Measurements from ENCODE around the gene PTGES3.

The PTGES3 gene

DNA sequence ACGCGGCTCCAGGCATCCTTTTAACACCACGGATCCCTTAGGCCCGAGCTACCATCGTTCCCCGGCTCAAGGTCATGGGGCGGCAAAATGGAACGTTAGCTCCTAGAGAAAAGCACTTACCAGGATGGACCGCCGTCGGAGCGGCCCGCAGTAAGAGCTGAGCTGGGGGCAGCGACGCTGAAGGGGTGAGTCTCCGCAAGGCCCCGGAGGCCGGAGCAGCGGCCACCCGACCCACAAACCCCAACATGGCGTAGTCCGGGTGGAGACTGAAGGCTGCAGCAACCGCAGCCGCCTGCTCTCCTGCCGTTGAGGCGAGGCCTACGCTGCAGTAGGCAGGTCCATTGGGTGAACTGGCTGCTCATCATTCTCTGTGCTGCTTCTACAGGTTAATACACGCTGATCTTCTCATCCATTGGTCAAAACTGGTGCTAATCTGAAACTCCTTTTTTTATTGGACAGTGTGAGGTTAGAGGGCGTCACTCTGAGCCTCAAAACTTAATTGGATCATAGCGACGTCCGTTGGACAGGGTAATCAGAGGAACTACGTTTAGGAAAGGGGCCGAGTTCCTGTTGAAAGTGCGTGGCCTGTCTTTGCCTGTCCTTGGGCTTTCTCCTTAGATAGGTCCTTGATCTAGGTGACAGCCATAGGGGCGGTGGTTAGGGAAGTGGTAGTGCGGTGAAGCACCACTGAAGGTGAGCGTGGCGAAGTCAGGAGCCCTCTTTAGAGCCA lies 42.2 kb downstream of the PTGES3 start, which contains the start of gene ATP5F1B:
Gene ATP5F1B, minus strand, starts transcription at position 268 of the 730 bp plus-strand sequence. Its CDS starts 21 bp downstream, at position 247.
- Histone ChIP-seq H3K27me3 (ENCODE audit: control insufficient read depth, insufficient read depth, low read length) (no peaks in the 10 kb centered on the region), H3K9ac (ENCODE audit: low read depth, low read length) (peak within 1 kb of the TSS; percentile 94), H3K27ac (ENCODE audit: low read depth, low read length) (peak within 1 kb of the TSS; percentile 88), H3K4me1 (ENCODE audit: control insufficient read depth, insufficient read depth, low read length) (no peaks in the 10 kb centered on the region), H3K36me3 (ENCODE audit: control insufficient read depth, insufficient read depth, low read length) (peaks cover 41% of the 10 kb centered on the region), H3K9me3 (ENCODE audit: control insufficient read depth, insufficient read depth, low read length) (no peaks in the 10 kb centered on the region), H3K4me3 (ENCODE audit: low read depth, low read length) (peak within 1 kb of the TSS; percentile 89)

DNA sequence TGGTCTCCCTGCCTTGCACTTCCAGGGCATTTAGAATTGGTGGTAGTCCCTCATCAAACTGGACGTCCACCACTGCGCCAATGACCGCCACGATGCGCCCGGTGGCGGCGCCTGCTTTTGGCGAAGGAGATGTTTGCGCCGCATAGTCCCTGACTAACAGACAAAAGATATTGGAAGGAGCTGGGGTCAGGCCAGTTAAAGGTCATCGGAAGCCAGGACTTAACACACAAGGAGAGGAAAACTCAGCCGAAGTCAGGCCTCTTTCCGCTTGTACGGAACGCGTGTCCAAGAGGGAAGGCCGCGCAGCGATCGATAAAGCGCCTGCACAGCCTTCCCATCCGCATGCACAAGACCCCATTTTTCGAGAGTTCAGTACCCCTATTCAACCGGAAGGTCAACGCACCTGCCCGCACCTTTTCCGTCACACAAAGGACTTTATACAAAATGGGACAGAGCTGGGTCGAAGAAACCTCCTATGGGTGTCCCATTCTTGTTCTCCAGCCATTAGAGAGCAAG lies 42.8 kb downstream of the PTGES3 start:
- Histone ChIP-seq H3K27me3 (ENCODE audit: control insufficient read depth, insufficient read depth, low read length) (no peaks in the 10 kb centered on the region), H3K4me3 (ENCODE audit: low read depth, low read length) (peak overlapping the region; percentile 89), H3K27ac (ENCODE audit: low read depth, low read length) (peak overlapping the region; percentile 88), H3K4me1 (ENCODE audit: control insufficient read depth, insufficient read depth, low read length) (no peaks in the 10 kb centered on the region), H3K9me3 (ENCODE audit: control insufficient read depth, insufficient read depth, low read length) (no peaks in the 10 kb centered on the region), H3K9ac (ENCODE audit: low read depth, low read length) (peak overlapping the region; percentile 94), H3K36me3 (ENCODE audit: control insufficient read depth, insufficient read depth, low read length) (peaks cover 47% of the 10 kb centered on the region)

DNA sequence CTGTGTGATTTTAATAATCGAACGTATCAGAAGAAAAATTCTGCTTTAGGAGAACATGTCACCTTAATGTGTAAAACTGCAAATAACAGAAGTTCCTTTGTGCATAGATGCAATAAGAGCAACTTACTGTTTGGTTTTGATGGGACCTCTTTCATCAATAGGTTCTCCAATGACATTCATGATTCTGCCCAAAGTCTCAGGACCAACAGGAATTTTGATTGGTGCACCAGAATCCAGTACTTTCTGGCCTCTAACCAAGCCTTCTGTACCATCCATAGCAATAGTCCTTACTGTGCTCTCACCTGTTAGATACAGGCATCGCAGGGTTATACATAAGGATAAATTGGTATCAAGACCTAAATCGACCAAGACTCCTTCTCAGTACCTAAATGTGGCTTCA lies 43.4 kb downstream of the PTGES3 start:
- no peaks in the 10 kb centered on the region for H3K9me3 ChIP-seq (ENCODE audit: control insufficient read depth, insufficient read depth, low read length)
- peak overlapping the region; percentile 89 for H3K4me3 ChIP-seq (ENCODE audit: low read depth, low read length)
- no peak overlapping the region for H3K27ac ChIP-seq (ENCODE audit: low read depth, low read length)
- peak overlapping the region; percentile 94 for H3K9ac ChIP-seq (ENCODE audit: low read depth, low read length)
- H3K27me3 ChIP-seq (ENCODE audit: control insufficient read depth, insufficient read depth, low read length) = no peaks in the 10 kb centered on the region
- H3K36me3 ChIP-seq (ENCODE audit: control insufficient read depth, insufficient read depth, low read length) = peaks cover 53% of the 10 kb centered on the region
- no peaks in the 10 kb centered on the region for H3K4me1 ChIP-seq (ENCODE audit: control insufficient read depth, insufficient read depth, low read length)

DNA sequence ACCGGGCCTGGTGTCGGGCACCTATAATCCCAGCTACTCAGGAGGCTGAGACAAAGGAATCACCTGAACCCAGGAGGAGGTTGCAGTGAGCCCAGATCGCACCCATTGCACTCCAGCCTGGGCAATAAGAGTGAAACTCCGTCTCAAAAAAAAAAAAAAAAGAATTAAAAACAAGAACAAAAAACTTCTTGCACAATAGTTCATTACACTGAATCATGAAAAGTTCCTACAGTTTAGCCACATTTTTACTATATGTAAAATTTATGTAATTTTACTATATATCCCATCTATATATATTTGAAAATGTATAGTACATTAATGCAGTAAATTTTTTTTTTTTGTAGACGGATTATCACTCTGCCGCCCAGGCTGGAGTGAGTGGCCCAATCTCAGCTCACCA lies 46.9 kb downstream of the PTGES3 start:
- no peak overlapping the region for H3K27ac ChIP-seq (ENCODE audit: low read depth, low read length)
- no peak overlapping the region for H3K9ac ChIP-seq (ENCODE audit: low read depth, low read length)
- H3K36me3 ChIP-seq (ENCODE audit: control insufficient read depth, insufficient read depth, low read length) = peaks cover 78% of the 10 kb centered on the region
- H3K4me3 ChIP-seq (ENCODE audit: low read depth, low read length) = no peak overlapping the region
- H3K9me3 ChIP-seq (ENCODE audit: control insufficient read depth, insufficient read depth, low read length) = no peaks in the 10 kb centered on the region
- H3K4me1 ChIP-seq (ENCODE audit: control insufficient read depth, insufficient read depth, low read length) = peaks cover 7% of the 10 kb centered on the region
- no peaks in the 10 kb centered on the region for H3K27me3 ChIP-seq (ENCODE audit: control insufficient read depth, insufficient read depth, low read length)

DNA sequence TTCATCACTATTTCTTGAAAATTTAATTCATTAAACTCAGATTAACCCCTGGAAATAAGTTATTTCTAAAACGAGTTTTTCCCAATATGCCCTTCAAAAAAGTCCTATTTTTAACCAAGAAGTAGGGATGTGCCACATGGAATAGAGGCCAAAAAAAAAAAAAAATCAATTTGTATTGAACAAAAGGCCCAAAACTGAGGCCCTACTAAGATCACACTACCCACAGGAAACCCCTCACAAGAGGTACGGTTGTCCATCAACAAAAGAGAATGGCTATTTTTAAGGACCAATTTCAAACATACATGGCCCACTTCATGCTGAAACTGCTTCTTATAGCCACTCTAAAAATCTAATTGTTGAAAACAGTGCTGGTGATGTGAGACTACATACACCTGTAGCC lies 50.5 kb downstream of the PTGES3 start:
- Histone ChIP-seq H3K27ac (ENCODE audit: low read depth, low read length) (peak overlapping the region; percentile 87), H3K4me3 (ENCODE audit: low read depth, low read length) (no peak overlapping the region), H3K36me3 (ENCODE audit: control insufficient read depth, insufficient read depth, low read length) (peaks cover 55% of the 10 kb centered on the region), H3K9ac (ENCODE audit: low read depth, low read length) (no peak overlapping the region), H3K4me1 (ENCODE audit: control insufficient read depth, insufficient read depth, low read length) (peaks cover 21% of the 10 kb centered on the region), H3K27me3 (ENCODE audit: control insufficient read depth, insufficient read depth, low read length) (no peaks in the 10 kb centered on the region), H3K9me3 (ENCODE audit: control insufficient read depth, insufficient read depth, low read length) (no peaks in the 10 kb centered on the region)

DNA sequence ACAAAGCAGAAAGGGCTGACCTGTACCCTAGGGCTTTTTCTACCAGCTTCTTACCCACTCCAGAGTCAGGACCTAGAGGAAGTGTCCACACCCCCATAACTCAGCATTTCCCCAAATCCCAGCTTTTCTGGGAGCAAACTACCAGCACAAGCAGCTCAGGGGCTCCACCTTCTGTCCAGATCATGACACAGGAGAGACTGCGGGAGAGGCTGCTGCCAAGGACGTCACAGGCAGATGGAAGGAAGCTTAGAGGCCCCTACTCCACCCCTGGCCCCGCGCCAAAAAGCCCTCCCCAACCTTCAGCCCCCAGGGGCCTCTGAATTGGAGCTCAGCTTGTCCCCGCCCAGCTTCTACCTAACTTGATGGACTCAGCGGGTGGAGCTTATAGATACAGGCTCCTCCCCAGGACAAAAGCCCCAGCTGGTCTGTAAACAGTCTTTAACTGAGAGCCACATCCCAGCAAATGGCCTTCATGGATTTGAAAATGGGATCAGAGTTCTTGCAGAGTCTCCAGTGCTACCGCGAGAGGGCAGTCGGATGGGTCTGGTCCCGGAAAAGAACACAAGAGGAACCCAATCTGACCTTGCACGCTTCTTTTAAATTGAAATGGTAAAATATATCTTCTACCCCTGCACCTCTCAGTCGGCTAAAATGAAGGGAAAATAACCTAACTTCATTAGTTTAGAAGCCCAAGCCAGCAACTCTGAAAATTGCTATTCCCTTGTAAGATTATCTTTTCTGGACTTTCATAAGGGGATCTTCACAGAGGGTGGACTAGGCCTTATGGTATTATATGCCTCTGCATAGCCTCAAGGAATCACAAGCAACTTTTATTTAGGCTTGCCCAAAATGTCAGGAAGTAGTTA lies 51.2 kb downstream of the PTGES3 start:
- Histone ChIP-seq H3K27ac (ENCODE audit: low read depth, low read length) (peak overlapping the region; percentile 87), H3K4me1 (ENCODE audit: control insufficient read depth, insufficient read depth, low read length) (peaks cover 27% of the 10 kb centered on the region), H3K27me3 (ENCODE audit: control insufficient read depth, insufficient read depth, low read length) (no peaks in the 10 kb centered on the region), H3K9ac (ENCODE audit: low read depth, low read length) (no peak overlapping the region), H3K4me3 (ENCODE audit: low read depth, low read length) (peak overlapping the region; percentile 89), H3K36me3 (ENCODE audit: control insufficient read depth, insufficient read depth, low read length) (peaks cover 48% of the 10 kb centered on the region), H3K9me3 (ENCODE audit: control insufficient read depth, insufficient read depth, low read length) (no peaks in the 10 kb centered on the region)

DNA sequence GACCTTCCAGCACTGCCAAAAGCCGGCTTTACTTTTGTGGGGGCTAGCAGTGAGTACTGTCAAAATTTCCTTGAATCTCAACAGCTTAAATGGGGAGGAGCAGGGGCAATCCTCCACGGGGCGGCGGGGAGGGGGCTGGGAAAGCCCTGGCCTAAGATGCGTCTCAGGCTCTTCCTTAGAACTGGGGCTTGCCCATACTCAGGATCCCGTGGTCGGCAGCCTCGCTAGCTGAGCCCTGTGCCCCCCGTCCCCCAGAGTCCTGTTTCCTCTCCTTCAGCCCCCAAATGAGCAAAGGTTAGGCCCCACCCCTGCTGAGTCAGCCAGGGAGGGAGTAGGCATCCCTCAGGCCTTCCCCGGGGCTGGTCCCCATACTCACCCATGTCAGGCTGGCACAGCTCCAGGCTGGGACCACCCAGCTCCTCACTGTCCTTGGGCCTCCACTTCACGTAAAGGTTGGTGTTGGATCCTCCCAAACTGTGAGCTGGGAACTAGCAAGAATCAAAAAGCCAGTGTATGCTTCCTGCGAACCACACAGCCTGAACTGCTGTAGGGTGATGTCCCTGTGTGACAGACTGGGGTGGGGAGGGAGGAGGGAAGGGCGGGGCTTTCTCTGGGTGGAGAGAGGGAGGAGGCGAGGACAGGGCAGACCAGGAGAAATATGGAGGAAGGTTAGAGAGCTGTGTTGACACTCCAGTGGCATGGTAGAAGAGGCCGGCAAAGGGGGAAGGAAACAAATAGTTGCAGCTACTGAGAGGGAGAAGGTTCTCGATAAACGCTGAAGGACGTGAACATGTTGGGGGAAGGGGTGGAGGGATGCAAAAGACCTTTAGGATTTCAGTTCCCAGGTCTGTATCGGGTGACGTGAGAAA lies 52.0 kb downstream of the PTGES3 start:
- Histone ChIP-seq H3K9me3 (ENCODE audit: control insufficient read depth, insufficient read depth, low read length) (no peaks in the 10 kb centered on the region), H3K36me3 (ENCODE audit: control insufficient read depth, insufficient read depth, low read length) (peaks cover 39% of the 10 kb centered on the region), H3K27me3 (ENCODE audit: control insufficient read depth, insufficient read depth, low read length) (no peaks in the 10 kb centered on the region), H3K9ac (ENCODE audit: low read depth, low read length) (no peak overlapping the region), H3K4me3 (ENCODE audit: low read depth, low read length) (peak overlapping the region; percentile 89), H3K4me1 (ENCODE audit: control insufficient read depth, insufficient read depth, low read length) (peaks cover 32% of the 10 kb centered on the region), H3K27ac (ENCODE audit: low read depth, low read length) (peak overlapping the region; percentile 87)

DNA sequence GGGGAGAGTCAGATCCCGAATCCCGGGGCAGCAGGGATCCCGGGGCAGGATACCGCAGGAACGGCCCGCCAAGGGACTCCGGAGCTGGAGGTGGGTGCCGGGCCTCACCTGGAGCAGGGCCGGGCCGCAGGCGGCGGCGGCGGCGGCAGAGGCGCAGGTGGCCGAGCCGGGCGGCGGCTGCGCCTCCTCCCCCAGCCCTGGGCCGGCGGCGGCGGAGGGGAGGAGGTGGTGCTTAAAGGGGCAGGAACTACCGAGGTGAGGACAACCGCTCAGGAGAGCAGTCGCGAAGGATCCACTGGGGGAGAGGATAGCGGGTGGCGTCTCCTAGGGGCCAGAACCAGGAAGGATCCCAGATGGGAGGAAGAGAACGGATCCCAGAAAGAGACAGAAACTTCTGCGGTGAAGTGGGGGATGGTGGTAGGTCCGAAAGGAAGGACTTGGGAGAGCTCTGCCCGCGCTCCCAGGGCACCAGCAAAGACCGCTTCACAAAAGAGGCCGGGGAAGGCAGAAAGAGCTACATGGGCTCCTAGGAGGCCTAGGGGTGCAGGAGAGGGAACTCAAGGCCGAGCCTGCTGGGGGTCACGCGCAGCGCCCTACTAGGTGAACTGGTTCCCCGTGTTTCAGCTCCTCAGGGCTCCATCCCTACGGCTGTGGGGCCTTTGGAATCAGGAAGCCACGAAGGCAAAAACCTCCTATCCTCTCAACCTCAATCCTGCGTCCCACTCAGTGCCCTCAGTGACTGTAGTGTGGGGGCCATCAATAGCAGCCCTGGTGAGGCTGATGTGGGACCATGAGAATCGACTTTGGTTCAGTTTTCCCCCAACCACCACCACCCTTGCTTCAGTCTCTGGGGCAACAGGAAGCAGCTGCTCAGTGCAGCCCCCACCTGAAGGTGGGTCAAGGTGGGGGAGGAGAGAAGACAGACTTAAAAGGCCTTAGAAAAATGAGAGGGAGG lies 53.0 kb downstream of the PTGES3 start:
- Histone ChIP-seq H3K27me3 (ENCODE audit: control insufficient read depth, insufficient read depth, low read length) (no peaks in the 10 kb centered on the region), H3K4me3 (ENCODE audit: low read depth, low read length) (peak overlapping the region; percentile 89), H3K9ac (ENCODE audit: low read depth, low read length) (peak overlapping the region; percentile 33; the same call in 1 of the 2 replicates), H3K36me3 (ENCODE audit: control insufficient read depth, insufficient read depth, low read length) (peaks cover 30% of the 10 kb centered on the region), H3K4me1 (ENCODE audit: control insufficient read depth, insufficient read depth, low read length) (peaks cover 37% of the 10 kb centered on the region), H3K27ac (ENCODE audit: low read depth, low read length) (peak overlapping the region; percentile 87), H3K9me3 (ENCODE audit: control insufficient read depth, insufficient read depth, low read length) (no peaks in the 10 kb centered on the region)

DNA sequence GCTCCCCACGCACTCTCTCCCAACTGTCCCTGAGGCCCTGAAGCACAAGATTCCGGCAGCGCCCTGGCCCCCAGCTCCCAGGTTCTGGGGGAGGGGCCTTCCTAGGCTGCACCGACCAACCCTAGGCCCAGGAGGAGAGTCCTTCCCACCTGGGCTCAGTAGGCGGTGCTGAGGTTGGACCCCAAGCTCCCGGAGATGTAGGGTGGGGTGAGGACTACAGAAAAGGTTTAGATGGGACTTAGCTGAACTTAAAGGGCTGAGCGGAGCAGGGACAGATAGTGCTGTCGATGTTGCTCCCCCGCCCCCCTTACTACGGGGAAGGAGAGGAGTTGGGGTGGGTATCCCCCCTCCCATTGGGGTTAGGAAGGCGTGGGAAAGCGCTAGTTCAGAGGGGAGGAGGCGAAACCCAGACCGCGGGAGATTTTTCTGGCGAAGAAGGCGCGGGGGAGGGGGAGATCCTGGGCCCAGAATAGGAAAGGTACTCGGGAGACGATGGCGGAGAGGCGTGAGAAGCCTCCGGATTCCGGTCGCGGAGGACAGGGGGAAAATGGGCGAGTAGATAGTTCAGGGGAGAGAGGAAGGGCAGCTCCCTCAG lies 53.7 kb downstream of the PTGES3 start:
- no peaks in the 10 kb centered on the region for H3K9me3 ChIP-seq (ENCODE audit: control insufficient read depth, insufficient read depth, low read length)
- H3K27me3 ChIP-seq (ENCODE audit: control insufficient read depth, insufficient read depth, low read length) = no peaks in the 10 kb centered on the region
- peaks cover 37% of the 10 kb centered on the region for H3K4me1 ChIP-seq (ENCODE audit: control insufficient read depth, insufficient read depth, low read length)
- H3K27ac ChIP-seq (ENCODE audit: low read depth, low read length) = peak overlapping the region; percentile 87
- peak overlapping the region; percentile 22; the same call in 1 of the 2 replicates for H3K9ac ChIP-seq (ENCODE audit: low read depth, low read length)
- H3K4me3 ChIP-seq (ENCODE audit: low read depth, low read length) = peak overlapping the region; percentile 89
- H3K36me3 ChIP-seq (ENCODE audit: control insufficient read depth, insufficient read depth, low read length) = peaks cover 22% of the 10 kb centered on the region

Data from HUES48 (cell line).